CD14-positive monocyte (primary cell): ENCODE measurements around the gene ZNF440. TPM values are rescaled to one million over a fixed set of nuclear protein-coding genes. Genes with fewer than 3 reads are reported as not detected.

Experiments
- DNase-seq, 3 donors: peaks; one replicate each; pipeline ENCODE4 v3.0.0-alpha.2; 2011 to 2022
- H2AFZ ChIP-seq: 2 replicates; pipeline ENCODE4 v1.6.0; 2012; ENCODE audit warnings: mild to moderate bottlenecking, low read depth, low read length, inconsistent platforms; ENCODE audit not compliant: insufficient read depth, poor library complexity, severe bottlenecking
- H3K27ac ChIP-seq, 2 donors: 1 replicate in 1 of 2; 2 replicates in 1 of 2; pipeline ENCODE4 v1.5.1; 2012 to 2013; ENCODE audit warnings: low read length in 2 of 2, control low read depth in 1 of 2, inconsistent platforms in 1 of 2, low read depth in 1 of 2, mild to moderate bottlenecking in 1 of 2
- H3K27me3 ChIP-seq, 2 donors: one replicate each; pipeline versions ENCODE4 v1.6.0 to v1.6.1; 2011 to 2013; ENCODE audit warnings: low read length in 2 of 2; ENCODE audit not compliant: control insufficient read depth in 2 of 2, insufficient read depth in 2 of 2
- H3K36me3 ChIP-seq, 2 donors: replicated peaks in 1 of 2; 1 replicate in 1 of 2; 2 replicates in 1 of 2; pipeline versions ENCODE4 v1.5.1 to v1.6.1; 2012 to 2013; ENCODE audit warnings: low read length in 2 of 2, control low read depth in 1 of 2, inconsistent platforms in 1 of 2, mild to moderate bottlenecking in 1 of 2; ENCODE audit not compliant: insufficient read depth in 2 of 2, control insufficient read depth in 1 of 2
- H3K4me1 ChIP-seq, 2 donors: 1 replicate in 1 of 2; 2 replicates in 1 of 2; pipeline versions ENCODE4 v1.5.1 to v1.6.1; 2012 to 2013; ENCODE audit warnings: low read length in 2 of 2, control low read depth in 1 of 2, inconsistent platforms in 1 of 2, mild to moderate bottlenecking in 1 of 2, moderate library complexity in 1 of 2; ENCODE audit not compliant: insufficient read depth in 2 of 2, control insufficient read depth in 1 of 2
- H3K4me2 ChIP-seq: replicated peaks from 2 replicates; pipeline ENCODE3; 2012; ENCODE audit warnings: low read length, moderate library complexity, mild to moderate bottlenecking; ENCODE audit not compliant: poor library complexity, severe bottlenecking; ENCODE audit errors: extremely low read depth
- H3K4me3 ChIP-seq, 3 experiments: fragments of 200-600 bp in 1 of 3; sonication (generic) in 1 of 3; replicated peaks in 1 of 3; 1 replicate in 2 of 3; 2 replicates in 1 of 3; pipeline ENCODE4 v1.5.1; 2011 to 2013; ENCODE audit warnings: low read length in 3 of 3, mild to moderate bottlenecking in 3 of 3, control low read depth in 2 of 3, low read depth in 2 of 3, inconsistent platforms in 1 of 3, moderate library complexity in 1 of 3
- H3K79me2 ChIP-seq: 2 replicates; pipeline ENCODE4 v1.6.0; 2012; ENCODE audit warnings: mild to moderate bottlenecking, control low read depth, inconsistent platforms, low read length, moderate library complexity; ENCODE audit not compliant: insufficient read depth
- H3K9ac ChIP-seq: 2 replicates; pipeline ENCODE4 v1.6.0; 2017; ENCODE audit warnings: low read length, mild to moderate bottlenecking; ENCODE audit not compliant: insufficient read depth, poor library complexity, severe bottlenecking
- H3K9me3 ChIP-seq, 2 donors: replicated peaks in 1 of 2; 1 replicate in 1 of 2; 2 replicates in 1 of 2; pipeline versions ENCODE4 v1.5.1 to v1.6.1; 2012 to 2013; ENCODE audit warnings: low read length in 2 of 2, control low read depth in 1 of 2; ENCODE audit not compliant: control insufficient read depth in 1 of 2, insufficient read depth in 1 of 2
- H4K20me1 ChIP-seq: 2 replicates; pipeline ENCODE4 v1.6.0; 2012; ENCODE audit warnings: mild to moderate bottlenecking, low read length, control low read depth, moderate library complexity; ENCODE audit not compliant: insufficient read depth
- H3K27ac Mint-ChIP-seq, 7 donors: one replicate each; pipeline ENCODE4 v1.8.0; 2020; ENCODE audit warnings: mild to moderate bottlenecking in 7 of 7, mixed read lengths in 7 of 7, moderate library complexity in 6 of 7, inconsistent platforms in 2 of 7
- H3K27me3 Mint-ChIP-seq, 3 donors: one replicate each; pipeline ENCODE4 v1.8.0; 2021 to 2022; ENCODE audit warnings: low read depth in 3 of 3, mild to moderate bottlenecking in 3 of 3, mixed read lengths in 3 of 3, moderate library complexity in 3 of 3, inconsistent platforms in 1 of 3
- H3K36me3 Mint-ChIP-seq, 2 donors: one replicate each; pipeline ENCODE4 v1.8.0; 2020; ENCODE audit warnings: mixed read lengths in 2 of 2, inconsistent platforms in 1 of 2, mild to moderate bottlenecking in 1 of 2
- H3K4me1 Mint-ChIP-seq: one replicate; pipeline ENCODE4 v1.8.0; 2020; ENCODE audit warnings: mild to moderate bottlenecking, mixed read lengths
- H3K4me3 Mint-ChIP-seq, 2 donors: one replicate each; pipeline ENCODE4 v1.8.0; 2020; ENCODE audit warnings: mild to moderate bottlenecking in 2 of 2, mixed read lengths in 2 of 2, moderate library complexity in 1 of 2
- H3K9me3 Mint-ChIP-seq, 7 donors: one replicate each; pipeline ENCODE4 v1.8.0; 2020 to 2022; ENCODE audit warnings: mixed read lengths in 7 of 7, mild to moderate bottlenecking in 6 of 7, moderate library complexity in 6 of 7, inconsistent platforms in 2 of 7
- WGBS: methylation state at CpG from one replicate; pipeline ENCODE4 v1.1.5; 2013; ENCODE audit warnings: missing lambda C conversion rate; ENCODE audit not compliant: insufficient coverage; 5-methylcytosine and 5-hydroxymethylcytosine counted together
- intact Hi-C, 2 donors: fragments of 100-400 bp; cut with micrococcal nuclease; formaldehyde crosslinking; loops; one replicate each; pipeline versions ENCODE4 v1.15.0 to v1.15.1; 2023
- polyA plus RNA-seq, 3 donors: library from polyadenylated mRNA; depleted of rRNA in 1 of 3; unstranded in 2 of 3; stranded (reverse) in 1 of 3; fragments of 300-500 nt in 2 of 3; fragments of >200 nt in 1 of 3; fragmentation: Illumina TruSeq in 2 of 3; gene quantifications; 1 replicate in 2 of 3; 2 replicates in 1 of 3; pipeline ENCODE4 v1.2.3, GENCODE V29; 2012 to 2021
- TF ChIP-seq, protein P1 (sequence below): fragments of 200-600 bp; IDR thresholded peaks from one replicate; pipeline ENCODE4 v1.8.0; 2022; ENCODE audit warnings: antibody characterized with exemption, mild to moderate bottlenecking

The ZNF440 gene
- polyA plus RNA-seq, 3 donors, result 2.4 to 4.1 (median 3.4) TPM

- H4K20me1 ChIP-seq, result no peaks in the 10 kb centered on the region
- 0% methylated on average over 6 of the region's 6 CpGs for WGBS
- Mint-ChIP-seq H3K27ac (peak overlapping the region; percentile 81 to 96 (median 89)), H3K4me3 (peak overlapping the region; percentile 93 to 95), H3K9me3 (peaks cover 16 to 53% (median 42%) of the 10 kb centered on the region in 7 donors), H3K36me3 (peaks cover 11 to 28% of the 10 kb centered on the region in 2 donors), H3K4me1 (peaks cover 20% of the 10 kb centered on the region), H3K27me3 (peaks cover 0 to 2% (median 0%) of the 10 kb centered on the region in 3 donors)
- no peak for DNase-seq
- peaks cover 4% of the 10 kb centered on the region for H3K79me2 ChIP-seq
- peak overlapping the region; percentile 79 for H3K9ac ChIP-seq
- H3K9me3 ChIP-seq, result peaks cover 24 to 37% of the 10 kb centered on the region in 2 donors
- peak overlapping the region; percentile 82 for H3K4me2 ChIP-seq
- peak overlapping the region; percentile 90 for H2AFZ ChIP-seq
- TF ChIP-seq, protein P1, sequence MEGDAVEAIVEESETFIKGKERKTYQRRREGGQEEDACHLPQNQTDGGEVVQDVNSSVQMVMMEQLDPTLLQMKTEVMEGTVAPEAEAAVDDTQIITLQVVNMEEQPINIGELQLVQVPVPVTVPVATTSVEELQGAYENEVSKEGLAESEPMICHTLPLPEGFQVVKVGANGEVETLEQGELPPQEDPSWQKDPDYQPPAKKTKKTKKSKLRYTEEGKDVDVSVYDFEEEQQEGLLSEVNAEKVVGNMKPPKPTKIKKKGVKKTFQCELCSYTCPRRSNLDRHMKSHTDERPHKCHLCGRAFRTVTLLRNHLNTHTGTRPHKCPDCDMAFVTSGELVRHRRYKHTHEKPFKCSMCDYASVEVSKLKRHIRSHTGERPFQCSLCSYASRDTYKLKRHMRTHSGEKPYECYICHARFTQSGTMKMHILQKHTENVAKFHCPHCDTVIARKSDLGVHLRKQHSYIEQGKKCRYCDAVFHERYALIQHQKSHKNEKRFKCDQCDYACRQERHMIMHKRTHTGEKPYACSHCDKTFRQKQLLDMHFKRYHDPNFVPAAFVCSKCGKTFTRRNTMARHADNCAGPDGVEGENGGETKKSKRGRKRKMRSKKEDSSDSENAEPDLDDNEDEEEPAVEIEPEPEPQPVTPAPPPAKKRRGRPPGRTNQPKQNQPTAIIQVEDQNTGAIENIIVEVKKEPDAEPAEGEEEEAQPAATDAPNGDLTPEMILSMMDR, result no peak
- H3K27me3 ChIP-seq, result no peaks in the 10 kb centered on the region
- no peaks in the 10 kb centered on the region for H3K36me3 ChIP-seq
- H3K4me3 ChIP-seq, result peak overlapping the region; percentile 71 to 92 (median 84)
- H3K4me1 ChIP-seq, result peaks cover 9 to 15% of the 10 kb centered on the region in 2 donors
- intact Hi-C loops, result loop anchor here (1.0 to 10.0 kb wide), 4 partner anchors 14 to 329 kb away; partner anchors contain the start of gene ZNF20 (in 1 of the 2)
- H3K27ac ChIP-seq, result peak overlapping the region; percentile 72 to 80
Observed at GRCh38 chr19:11813703-11814028, 407 bp upstream of the ZNF440 start.

DNA sequence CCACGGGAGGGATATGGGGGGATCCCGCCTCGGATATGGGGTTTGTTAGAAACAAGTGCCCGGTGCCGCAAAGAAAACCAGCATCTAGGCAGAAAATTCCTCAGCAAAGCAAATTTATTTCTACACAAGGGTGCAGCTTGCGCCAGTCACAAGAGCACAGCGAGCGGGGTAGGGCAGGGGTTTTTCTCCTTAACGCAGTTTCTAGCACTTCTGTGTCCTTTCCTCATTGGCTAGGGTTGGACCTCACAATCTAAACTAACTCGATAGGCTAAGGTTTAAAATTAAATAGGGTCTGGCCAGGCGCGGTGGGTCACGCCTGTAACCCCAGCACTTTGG lies 595 bp downstream of the ZNF440 start:
- Histone ChIP-seq H3K4me1 (peaks cover 9 to 15% of the 10 kb centered on the region in 2 donors), H3K79me2 (peaks cover 9% of the 10 kb centered on the region), H4K20me1 (no peaks in the 10 kb centered on the region), H3K27ac (peak overlapping the region in 1 of 2 donors; percentile 80), H3K4me2 (peak overlapping the region; percentile 82), H2AFZ (peak overlapping the region; percentile 90), H3K36me3 (peaks cover 0 to 10% of the 10 kb centered on the region in 2 donors), H3K27me3 (no peaks in the 10 kb centered on the region), H3K4me3 (peak overlapping the region; percentile 71 to 92 (median 84)), H3K9me3 (peaks cover 27 to 43% of the 10 kb centered on the region in 2 donors), H3K9ac (peak overlapping the region; percentile 79)
- WGBS, result no CpG with 5 or more reads among the region's 13 CpGs
- Mint-ChIP-seq H3K36me3 (peaks cover 12 to 34% of the 10 kb centered on the region in 2 donors), H3K4me1 (peaks cover 20% of the 10 kb centered on the region), H3K4me3 (peak overlapping the region; percentile 93 to 95), H3K9me3 (peaks cover 18 to 51% (median 39%) of the 10 kb centered on the region in 7 donors), H3K27me3 (peaks cover 0 to 2% (median 0%) of the 10 kb centered on the region in 3 donors), H3K27ac (peak overlapping the region in 5 of 7 donors; percentile 6 to 82 (median 71))
- DNase-seq, result peak in 1 of 3 donors; percentile 3
- intact Hi-C loops, result loop anchor here (1.0 to 10.0 kb wide), 4 partner anchors 15 to 328 kb away; partner anchors contain the start of gene ZNF20 (in 1 of the 2)
- TF ChIP-seq, protein P1, result no peak
